Tibial artery (tissue), 4 donors: ENCODE results near the gene LEMD2.
A peak's percentile ranks its signal among the peaks of the same experiment; 100 is the strongest.

Source experiments
- DNase-seq, 2 donors: peaks; one replicate each; pipeline ENCODE4 v3.0.0-alpha.2; 2019
- H3K27ac ChIP-seq, 2 donors: fragments of 200-600 bp; sonication (generic) in 1 of 2; 1 replicate in 1 of 2; 2 replicates in 1 of 2; pipeline ENCODE4 v1.5.1; 2018 to 2019; ENCODE audit warnings: mild to moderate bottlenecking in 1 of 2
- H3K27me3 ChIP-seq, 2 donors: fragments of 200-600 bp; sonication (generic) in 1 of 2; one replicate each; pipeline versions ENCODE4 v1.5.1 to v1.6.0; 2016 to 2019
- H3K36me3 ChIP-seq, 3 donors: fragments of 200-600 bp; sonication (generic) in 2 of 3; one replicate each; pipeline ENCODE4 v1.5.1; 2016 to 2019; ENCODE audit warnings: mild to moderate bottlenecking in 2 of 3
- H3K4me1 ChIP-seq, 4 donors: fragments of 200-600 bp; sonication (generic) in 2 of 4; 1 replicate in 3 of 4; 2 replicates in 1 of 4; pipeline ENCODE4 v1.5.1; 2016 to 2019
- H3K4me3 ChIP-seq, 2 donors: fragments of 200-600 bp; sonication (generic) in 1 of 2; 1 replicate in 1 of 2; 2 replicates in 1 of 2; pipeline ENCODE4 v1.5.1; 2018 to 2019; ENCODE audit warnings: mild to moderate bottlenecking in 2 of 2
- H3K9me3 ChIP-seq, 3 donors: fragments of 200-600 bp; sonication (generic) in 1 of 3; one replicate each; pipeline ENCODE4 v1.5.1; 2016 to 2019
- intact Hi-C: fragments of 100-400 bp; cut with DNase I; formaldehyde crosslinking; loops from one replicate; pipeline ENCODE4 v1.15.0; 2023; ENCODE audit warnings: low total_unique reads
- TF ChIP-seq, protein P1 (sequence below), 2 experiments: fragments of 200-600 bp in 1 of 2; fragments of 450-650 bp in 1 of 2; IDR thresholded peaks; one replicate each; pipeline ENCODE4 v1.5.1; 2017 to 2019; ENCODE audit warnings: antibody characterized with exemption in 2 of 2, mild to moderate bottlenecking in 1 of 2, moderate library complexity in 1 of 2

LEMD2 gene

DNA sequence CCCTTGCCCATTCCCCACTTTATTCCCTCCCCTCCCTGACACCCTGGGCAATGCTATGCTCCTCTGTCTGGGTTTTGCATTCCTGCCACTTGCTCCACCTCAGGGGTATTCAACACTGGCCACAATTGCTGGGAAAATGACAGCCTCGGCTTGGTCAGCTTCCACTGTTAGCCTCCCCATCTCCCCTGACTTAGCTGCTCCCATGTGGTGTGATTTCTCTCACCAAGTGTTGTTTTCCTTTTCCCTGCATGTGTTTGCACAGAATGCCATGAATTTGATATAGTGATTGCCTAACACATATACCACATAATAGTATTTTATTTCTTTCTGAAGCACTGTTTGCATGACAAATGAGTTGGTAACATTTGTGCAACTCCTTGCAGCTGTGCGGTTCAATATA, 1.4 kb upstream of the LEMD2 start:
- intact Hi-C loops, result no loop called here
- H3K27me3 ChIP-seq, result peaks cover 0 to 23% of the 10 kb centered on the region in 2 donors
- no peaks in the 10 kb centered on the region for H3K9me3 ChIP-seq
- peaks cover 0 to 31% (median 26%) of the 10 kb centered on the region in 4 donors for H3K4me1 ChIP-seq
- no peak overlapping the region for H3K27ac ChIP-seq
- peaks cover 0 to 16% (median 1%) of the 10 kb centered on the region in 3 donors for H3K36me3 ChIP-seq
- TF ChIP-seq, protein P1, sequence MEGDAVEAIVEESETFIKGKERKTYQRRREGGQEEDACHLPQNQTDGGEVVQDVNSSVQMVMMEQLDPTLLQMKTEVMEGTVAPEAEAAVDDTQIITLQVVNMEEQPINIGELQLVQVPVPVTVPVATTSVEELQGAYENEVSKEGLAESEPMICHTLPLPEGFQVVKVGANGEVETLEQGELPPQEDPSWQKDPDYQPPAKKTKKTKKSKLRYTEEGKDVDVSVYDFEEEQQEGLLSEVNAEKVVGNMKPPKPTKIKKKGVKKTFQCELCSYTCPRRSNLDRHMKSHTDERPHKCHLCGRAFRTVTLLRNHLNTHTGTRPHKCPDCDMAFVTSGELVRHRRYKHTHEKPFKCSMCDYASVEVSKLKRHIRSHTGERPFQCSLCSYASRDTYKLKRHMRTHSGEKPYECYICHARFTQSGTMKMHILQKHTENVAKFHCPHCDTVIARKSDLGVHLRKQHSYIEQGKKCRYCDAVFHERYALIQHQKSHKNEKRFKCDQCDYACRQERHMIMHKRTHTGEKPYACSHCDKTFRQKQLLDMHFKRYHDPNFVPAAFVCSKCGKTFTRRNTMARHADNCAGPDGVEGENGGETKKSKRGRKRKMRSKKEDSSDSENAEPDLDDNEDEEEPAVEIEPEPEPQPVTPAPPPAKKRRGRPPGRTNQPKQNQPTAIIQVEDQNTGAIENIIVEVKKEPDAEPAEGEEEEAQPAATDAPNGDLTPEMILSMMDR (IDR thresholded peaks at IDR 0.05), result no peak
- H3K4me3 ChIP-seq, result no peak overlapping the region
- DNase-seq, result no peak

DNA sequence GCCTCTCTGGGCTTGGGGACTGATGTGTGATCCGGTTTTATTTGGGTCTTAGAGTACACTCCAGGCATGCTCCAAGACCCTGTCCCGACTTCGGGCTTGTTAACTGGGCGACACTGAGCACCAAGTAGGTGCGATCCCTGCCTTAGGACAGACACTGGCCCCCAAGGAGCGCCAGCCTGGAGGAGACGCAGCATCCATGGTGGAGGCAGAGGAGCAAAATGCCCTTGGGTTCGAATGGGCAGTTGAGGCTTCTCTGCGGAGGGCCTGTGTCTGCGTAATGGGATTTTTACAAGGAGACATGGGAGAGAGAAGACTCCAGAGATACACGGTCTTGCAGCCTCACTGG, 593 bp upstream of the LEMD2 start:
- intact Hi-C loops, result no loop called here
- DNase-seq, result no peak
- Histone ChIP-seq H3K4me1 (peaks cover 0 to 38% (median 30%) of the 10 kb centered on the region in 4 donors), H3K9me3 (no peaks in the 10 kb centered on the region), H3K27ac (peak overlapping the region; percentile 95 to 96), H3K36me3 (peaks cover 0 to 24% (median 10%) of the 10 kb centered on the region in 3 donors), H3K4me3 (peak overlapping the region; percentile 87 to 89), H3K27me3 (peaks cover 0 to 15% of the 10 kb centered on the region in 2 donors)
- TF ChIP-seq, protein P1 (IDR thresholded peaks at IDR 0.05), result no peak

DNA sequence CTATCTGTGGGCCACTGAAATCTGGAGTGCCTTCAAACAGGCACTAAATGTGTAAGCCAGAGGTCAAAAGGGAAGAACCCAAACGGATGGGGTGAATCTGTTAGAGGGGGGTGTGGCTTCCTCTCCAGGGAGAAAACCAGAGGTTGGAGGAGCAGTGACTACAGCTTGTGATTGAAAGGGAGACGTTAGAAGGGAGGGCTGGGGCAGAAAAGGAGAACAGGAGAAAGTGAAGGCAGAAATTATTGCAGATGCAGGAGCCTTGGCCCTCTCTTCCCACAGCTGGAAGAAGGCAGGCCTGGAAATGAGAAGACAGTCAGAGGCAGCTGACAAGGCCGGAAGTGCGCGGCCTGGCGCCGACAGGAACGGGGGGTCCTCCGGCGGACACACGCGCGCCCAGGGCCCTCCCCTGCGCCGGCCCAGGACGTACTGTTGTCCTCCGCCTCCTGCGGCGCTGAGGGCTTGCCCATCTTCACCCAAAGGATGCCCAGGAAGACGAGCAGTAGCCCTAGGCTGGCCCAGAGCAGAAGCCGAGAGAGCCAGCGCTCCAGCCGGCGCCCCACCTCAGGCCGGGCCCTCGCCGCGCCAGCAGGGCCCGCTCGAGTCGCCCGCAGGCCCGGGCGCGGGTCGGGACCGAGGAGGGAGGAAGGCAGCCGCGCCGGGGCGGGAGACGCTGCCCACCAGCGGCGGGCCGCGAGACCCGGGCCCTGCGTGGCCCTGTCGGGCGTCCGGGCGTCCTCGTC, 806 bp downstream of the LEMD2 start:
- TF ChIP-seq, protein P1 (IDR thresholded peaks at IDR 0.05), result no peak
- Histone ChIP-seq H3K4me1 (peaks cover 0 to 38% (median 30%) of the 10 kb centered on the region in 4 donors), H3K9me3 (no peaks in the 10 kb centered on the region), H3K4me3 (peak overlapping the region; percentile 87 to 89), H3K27me3 (peaks cover 0 to 2% of the 10 kb centered on the region in 2 donors), H3K27ac (peak overlapping the region; percentile 95 to 96), H3K36me3 (peaks cover 14 to 38% (median 24%) of the 10 kb centered on the region in 3 donors)
- intact Hi-C loops, result no loop called here
- DNase-seq, result peak; percentile 82 to 88

DNA sequence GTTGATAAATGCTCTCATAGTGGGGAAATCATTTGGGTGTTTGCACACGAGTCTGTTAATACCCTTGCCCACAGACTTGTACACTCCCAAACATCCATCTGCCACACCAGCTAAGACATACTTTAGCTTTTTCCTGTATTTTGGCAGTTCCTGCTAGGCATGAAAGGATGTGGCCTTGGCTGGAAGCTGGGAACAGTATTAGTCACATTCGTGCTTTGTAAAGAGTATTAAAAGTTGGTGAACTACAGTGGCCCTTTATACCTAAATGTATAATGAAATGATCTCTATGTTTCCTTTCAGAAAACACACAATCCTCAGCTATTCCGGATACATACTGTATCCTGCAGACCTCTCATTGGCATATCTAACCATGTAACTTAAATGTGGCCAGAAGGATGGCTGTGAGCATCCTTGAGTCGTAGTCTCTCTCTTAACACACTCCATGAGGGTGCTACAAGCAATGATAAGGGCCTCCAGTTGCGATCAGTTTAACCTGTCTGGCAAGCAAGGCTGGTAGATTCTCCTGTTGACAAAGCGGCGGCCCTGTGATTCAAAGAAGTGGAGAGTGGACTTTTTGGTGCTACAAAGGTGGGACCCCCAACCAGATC, 1.5 kb downstream of the LEMD2 start:
- peak overlapping the region; percentile 95 to 96 for H3K27ac ChIP-seq
- H3K9me3 ChIP-seq, result no peaks in the 10 kb centered on the region
- no peak for DNase-seq
- peaks cover 0 to 38% (median 30%) of the 10 kb centered on the region in 4 donors for H3K4me1 ChIP-seq
- peak overlapping the region; percentile 87 to 89 for H3K4me3 ChIP-seq
- TF ChIP-seq, protein P1 (IDR thresholded peaks at IDR 0.05), result no peak
- peaks cover 20 to 45% (median 30%) of the 10 kb centered on the region in 3 donors for H3K36me3 ChIP-seq
- intact Hi-C loops, result no loop called here
- no peaks in the 10 kb centered on the region for H3K27me3 ChIP-seq

DNA sequence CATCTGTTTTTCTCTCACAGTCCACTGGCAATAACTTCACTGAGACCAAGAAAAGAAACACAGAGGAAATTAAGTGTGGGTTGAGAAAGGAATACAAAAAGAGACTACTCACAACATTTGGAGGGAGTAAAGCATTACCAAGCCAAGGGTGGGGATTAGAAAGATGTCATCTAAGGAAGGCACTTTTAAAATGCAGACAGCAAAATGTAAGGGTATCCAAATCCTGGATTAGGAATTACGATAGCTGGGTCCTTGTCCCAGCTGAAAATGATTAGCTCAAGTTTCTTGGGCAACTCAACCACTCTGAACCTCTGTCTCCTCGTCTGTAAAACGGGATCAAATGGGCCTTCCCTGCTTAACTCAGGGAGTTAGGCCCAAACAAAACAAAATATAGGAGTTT, 2.2 kb downstream of the LEMD2 start:
- Histone ChIP-seq H3K36me3 (peaks cover 26 to 52% (median 36%) of the 10 kb centered on the region in 3 donors), H3K27me3 (no peaks in the 10 kb centered on the region), H3K27ac (no peak overlapping the region), H3K4me1 (peaks cover 0 to 40% (median 31%) of the 10 kb centered on the region in 4 donors), H3K4me3 (no peak overlapping the region), H3K9me3 (no peaks in the 10 kb centered on the region)
- intact Hi-C loops, result no loop called here
- TF ChIP-seq, protein P1 (IDR thresholded peaks at IDR 0.05), result no peak
- DNase-seq, result no peak
